ENCODE data around the gene RNASE11. TPM values are rescaled to one million over a fixed set of nuclear protein-coding genes. Genes with fewer than 3 reads are reported as not detected.
"Not testable (repeated sequence)": the region's sequence is repeated elsewhere in the genome, so short reads cannot be mapped to it uniquely, and the experiment has no call there.

Gene RNASE11
- polyA plus RNA-seq, 1 experiment = not detected

DNA sequence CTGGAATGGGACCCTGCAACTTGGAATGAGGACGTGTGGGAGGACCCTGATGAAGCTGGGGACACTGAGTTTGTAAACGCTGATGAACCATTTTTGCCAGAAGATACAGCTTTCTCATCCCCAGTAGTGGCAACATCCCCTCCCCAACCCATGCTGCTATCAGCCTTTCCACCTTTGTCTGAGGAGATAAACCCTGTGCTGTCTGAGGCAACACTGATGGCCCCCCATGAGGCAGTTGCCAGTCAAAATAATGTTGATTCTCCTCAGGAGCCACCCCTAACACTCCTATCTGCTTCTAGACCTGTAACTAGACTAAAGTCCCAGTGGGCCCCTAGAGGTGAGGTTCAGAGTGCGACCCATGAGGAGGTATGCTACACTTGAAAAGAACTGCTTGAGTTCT, 19.4 kb downstream of the RNASE11 start:
- DNase-seq (ENCODE audit: low read depth) = no peak
- Histone ChIP-seq H3K36me3 (ENCODE audit: control insufficient read depth, insufficient read depth, low read length) (no peaks in the 10 kb centered on the region), H3K27me3 (ENCODE audit: control insufficient read depth, insufficient read depth, low read length) (no peaks in the 10 kb centered on the region), H3K4me3 (ENCODE audit: low read depth, low read length) (no peak overlapping the region)
- ChIA-PET CTCF (no interaction called here), POLR2A (no interaction called here)
- TF ChIP-seq, protein P1, sequence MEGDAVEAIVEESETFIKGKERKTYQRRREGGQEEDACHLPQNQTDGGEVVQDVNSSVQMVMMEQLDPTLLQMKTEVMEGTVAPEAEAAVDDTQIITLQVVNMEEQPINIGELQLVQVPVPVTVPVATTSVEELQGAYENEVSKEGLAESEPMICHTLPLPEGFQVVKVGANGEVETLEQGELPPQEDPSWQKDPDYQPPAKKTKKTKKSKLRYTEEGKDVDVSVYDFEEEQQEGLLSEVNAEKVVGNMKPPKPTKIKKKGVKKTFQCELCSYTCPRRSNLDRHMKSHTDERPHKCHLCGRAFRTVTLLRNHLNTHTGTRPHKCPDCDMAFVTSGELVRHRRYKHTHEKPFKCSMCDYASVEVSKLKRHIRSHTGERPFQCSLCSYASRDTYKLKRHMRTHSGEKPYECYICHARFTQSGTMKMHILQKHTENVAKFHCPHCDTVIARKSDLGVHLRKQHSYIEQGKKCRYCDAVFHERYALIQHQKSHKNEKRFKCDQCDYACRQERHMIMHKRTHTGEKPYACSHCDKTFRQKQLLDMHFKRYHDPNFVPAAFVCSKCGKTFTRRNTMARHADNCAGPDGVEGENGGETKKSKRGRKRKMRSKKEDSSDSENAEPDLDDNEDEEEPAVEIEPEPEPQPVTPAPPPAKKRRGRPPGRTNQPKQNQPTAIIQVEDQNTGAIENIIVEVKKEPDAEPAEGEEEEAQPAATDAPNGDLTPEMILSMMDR (IDR thresholded peaks at IDR 0.05; ENCODE audit: insufficient read depth, low read depth, low read length) = no peak

DNA sequence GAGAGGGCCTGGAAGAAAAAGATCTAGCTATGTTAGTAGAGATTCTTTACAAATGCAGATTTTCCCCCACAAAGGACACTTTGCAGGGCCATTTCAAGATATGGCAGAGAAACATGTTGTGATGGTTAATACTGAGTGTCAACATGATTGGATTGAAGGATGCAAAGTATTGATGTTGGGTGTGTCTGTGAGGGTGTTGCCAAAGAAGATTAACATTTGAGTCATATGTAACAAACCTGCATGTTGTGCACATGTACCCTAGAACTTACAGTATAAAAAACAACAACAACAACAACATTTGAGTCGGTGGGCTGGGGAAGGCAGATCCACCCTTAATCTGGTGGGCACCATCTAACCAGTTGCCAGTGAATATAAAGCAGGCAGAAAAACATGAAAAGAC, 20.6 kb downstream of the RNASE11 start:
- H3K4me3 ChIP-seq (ENCODE audit: low read depth, low read length); POLR2A ChIA-PET; H3K27me3 ChIP-seq (ENCODE audit: control insufficient read depth, insufficient read depth, low read length); H3K36me3 ChIP-seq (ENCODE audit: control insufficient read depth, insufficient read depth, low read length); DNase-seq (ENCODE audit: low read depth): not testable (repeated sequence)
- CTCF ChIA-PET = interaction anchor here (1.0 kb wide), 1 partner anchor 29 kb away, joined by 3 read pairs; no protein-coding TSS in a partner anchor

DNA sequence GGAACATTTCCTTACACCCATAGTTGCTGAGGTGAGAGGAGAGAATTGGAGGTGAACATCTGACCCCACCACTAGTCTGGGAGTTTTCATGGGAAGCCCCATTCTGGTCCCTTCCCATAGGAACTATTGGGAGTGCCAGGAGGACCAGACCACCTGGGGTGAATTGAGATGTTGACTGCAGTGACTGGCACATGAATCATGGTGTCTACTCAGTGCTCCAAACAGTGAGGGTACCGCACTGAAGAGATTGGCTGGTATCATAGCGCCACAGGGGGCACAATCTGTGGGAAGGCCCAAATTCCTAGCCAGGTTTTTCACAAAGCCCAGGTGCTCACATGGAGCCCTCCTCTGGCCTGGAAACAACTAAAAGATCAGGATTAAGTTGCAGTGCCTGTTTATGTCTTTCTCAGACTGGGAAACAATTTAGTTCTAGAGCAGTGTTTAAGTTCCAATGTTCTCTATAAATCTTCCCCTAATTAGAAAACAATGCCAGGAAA, 23.3 kb downstream of the RNASE11 start:
- CTCF ChIA-PET = no interaction called here

DNA sequence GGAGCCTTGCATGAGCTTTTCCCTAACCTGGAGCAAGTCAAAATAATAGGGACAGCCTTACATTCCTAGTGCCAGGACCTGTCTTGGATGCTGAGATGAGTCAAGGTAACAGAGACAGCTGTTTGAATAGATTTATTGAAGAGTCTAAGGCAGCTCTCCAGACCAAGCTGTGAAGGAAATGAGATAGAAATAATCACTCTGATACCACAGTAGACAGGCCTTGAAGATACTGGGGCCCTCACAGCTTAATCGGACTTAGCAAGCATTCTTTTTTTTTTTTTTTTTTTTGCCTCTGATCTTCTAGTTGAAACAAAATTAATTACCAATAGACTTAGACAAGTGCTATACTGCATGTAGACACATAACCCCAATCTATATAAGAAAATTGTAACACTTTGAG, 23.8 kb downstream of the RNASE11 start:
- no peak overlapping the region for H3K4me3 ChIP-seq (ENCODE audit: low read depth, low read length)

More for the DNA sequence above, 23.3 kb downstream of the RNASE11 start:
- Histone ChIP-seq H3K27me3 (ENCODE audit: control insufficient read depth, insufficient read depth, low read length) (no peaks in the 10 kb centered on the region), H3K4me3 (ENCODE audit: low read depth, low read length) (no peak overlapping the region), H3K36me3 (ENCODE audit: control insufficient read depth, insufficient read depth, low read length) (no peaks in the 10 kb centered on the region)
- POLR2A ChIA-PET = no interaction called here
- DNase-seq (ENCODE audit: low read depth) = no peak
- TF ChIP-seq, protein P1 (IDR thresholded peaks at IDR 0.05; ENCODE audit: insufficient read depth, low read depth, low read length) = no peak

DNA sequence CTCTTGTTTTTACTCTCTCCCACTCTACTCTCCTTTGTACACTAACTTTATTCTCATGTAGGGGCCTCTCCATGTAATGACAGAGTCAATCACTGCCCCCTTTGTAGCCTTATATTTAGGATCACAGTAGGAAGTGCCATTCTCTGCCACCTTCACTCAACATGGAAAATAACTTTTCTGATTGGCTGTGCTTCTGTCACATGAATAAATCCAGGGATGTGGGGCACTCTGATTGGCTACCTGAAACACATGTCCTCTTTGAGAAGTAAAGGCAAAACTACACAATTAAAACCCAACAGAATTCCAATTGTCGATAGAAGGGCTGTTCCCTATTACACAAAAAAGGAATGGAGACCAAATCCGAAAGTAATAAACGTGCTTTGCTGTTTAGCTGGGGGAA, 26.8 kb downstream of the RNASE11 start, which contains the start of gene RNASE9:
Gene RNASE9, minus strand, starts transcription at position 87 of the 400 bp plus-strand sequence.
- CTCF ChIA-PET = no interaction called here
- H3K27me3 ChIP-seq (ENCODE audit: control insufficient read depth, insufficient read depth, low read length) = no peaks in the 10 kb centered on the region
- no peaks in the 10 kb centered on the region for H3K36me3 ChIP-seq (ENCODE audit: control insufficient read depth, insufficient read depth, low read length)
- TF ChIP-seq, protein P1 (IDR thresholded peaks at IDR 0.05; ENCODE audit: insufficient read depth, low read depth, low read length) = no peak
- H3K4me3 ChIP-seq (ENCODE audit: low read depth, low read length) = no peak within 1 kb of the TSS
- no peak for DNase-seq (ENCODE audit: low read depth)
- POLR2A ChIA-PET = no interaction called here

More for the DNA sequence above, 23.8 kb downstream of the RNASE11 start:
- TF ChIP-seq, protein P1 (IDR thresholded peaks at IDR 0.05; ENCODE audit: insufficient read depth, low read depth, low read length) = no peak
- H3K27me3 ChIP-seq (ENCODE audit: control insufficient read depth, insufficient read depth, low read length) = no peaks in the 10 kb centered on the region
- POLR2A ChIA-PET = no interaction called here
- no peak for DNase-seq (ENCODE audit: low read depth)
- H3K36me3 ChIP-seq (ENCODE audit: control insufficient read depth, insufficient read depth, low read length) = no peaks in the 10 kb centered on the region
- CTCF ChIA-PET = no interaction called here

DNA sequence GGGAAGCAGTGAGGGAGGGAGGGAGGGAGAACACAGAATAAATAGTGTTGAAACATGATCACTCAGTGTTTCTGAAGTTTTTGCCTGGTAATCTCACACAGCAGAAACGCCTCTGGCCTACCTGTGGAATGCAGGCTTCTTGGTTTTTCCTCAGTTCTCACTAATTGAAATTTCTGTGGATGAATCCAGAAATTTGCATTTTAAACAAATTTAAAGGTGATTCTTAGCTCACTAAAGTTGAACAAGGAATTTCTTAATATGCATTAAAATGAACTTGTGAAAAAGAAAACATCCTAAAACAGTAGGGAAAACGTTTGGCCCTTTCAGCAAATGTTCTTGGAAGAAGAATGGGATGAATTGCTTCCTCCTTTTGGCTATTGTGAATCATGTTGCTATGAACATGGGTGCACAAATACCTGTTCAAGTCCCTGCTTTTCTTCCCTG, 28.3 kb downstream of the RNASE11 start:
- Histone ChIP-seq H3K27me3 (ENCODE audit: control insufficient read depth, insufficient read depth, low read length) (no peaks in the 10 kb centered on the region), H3K36me3 (ENCODE audit: control insufficient read depth, insufficient read depth, low read length) (no peaks in the 10 kb centered on the region), H3K4me3 (ENCODE audit: low read depth, low read length) (no peak overlapping the region)
- ChIA-PET CTCF (no interaction called here), POLR2A (no interaction called here)
- TF ChIP-seq, protein P1 (IDR thresholded peaks at IDR 0.05; ENCODE audit: insufficient read depth, low read depth, low read length) = no peak
- no peak for DNase-seq (ENCODE audit: low read depth)

Data from BJ (cell line).